Osteocyte (in vitro differentiated cells): ENCODE measurements around the gene ZC3H12D. TPM values are rescaled to one million over a fixed set of nuclear protein-coding genes. Genes with fewer than 3 reads are reported as not detected.

Experiments
- DNase-seq: peaks from one replicate; pipeline ENCODE4 v3.0.0; 2021; ENCODE audit warnings: mixed read lengths; ENCODE audit not compliant: unreplicated experiment; ENCODE audit errors: extremely low spot score
- H3K27ac Mint-ChIP-seq: one replicate; pipeline ENCODE4 v1.8.0; 2021; ENCODE audit warnings: mild to moderate bottlenecking, mixed read lengths; ENCODE audit not compliant: unreplicated experiment
- H3K27me3 Mint-ChIP-seq: one replicate; pipeline ENCODE4 v1.8.0; 2021; ENCODE audit warnings: mixed read lengths; ENCODE audit not compliant: unreplicated experiment
- H3K36me3 Mint-ChIP-seq: one replicate; pipeline ENCODE4 v1.8.0; 2021; ENCODE audit warnings: mixed read lengths; ENCODE audit not compliant: unreplicated experiment
- H3K4me1 Mint-ChIP-seq: one replicate; pipeline ENCODE4 v1.8.0; 2021; ENCODE audit warnings: mixed read lengths; ENCODE audit not compliant: unreplicated experiment
- H3K4me3 Mint-ChIP-seq: one replicate; pipeline ENCODE4 v1.8.0; 2021; ENCODE audit warnings: mild to moderate bottlenecking, moderate library complexity, mixed read lengths; ENCODE audit not compliant: unreplicated experiment
- H3K9me3 Mint-ChIP-seq: one replicate; pipeline ENCODE4 v1.8.0; 2021; ENCODE audit warnings: mixed read lengths; ENCODE audit not compliant: unreplicated experiment
- total RNA-seq: library from RNA; stranded (reverse); gene quantifications from 2 replicates; pipeline ENCODE4 v1.2.1, GENCODE V29; 2021
- TF ChIP-seq, protein P1 (sequence below): fragments of 200-600 bp; sonication (generic); IDR thresholded peaks from 2 replicates; pipeline ENCODE4 v1.5.0; 2021; ENCODE audit warnings: antibody characterized with exemption, mild to moderate bottlenecking, moderate library complexity

The ZC3H12D gene
- total RNA-seq, 1 donor from 2014 or later = not detected

DNA sequence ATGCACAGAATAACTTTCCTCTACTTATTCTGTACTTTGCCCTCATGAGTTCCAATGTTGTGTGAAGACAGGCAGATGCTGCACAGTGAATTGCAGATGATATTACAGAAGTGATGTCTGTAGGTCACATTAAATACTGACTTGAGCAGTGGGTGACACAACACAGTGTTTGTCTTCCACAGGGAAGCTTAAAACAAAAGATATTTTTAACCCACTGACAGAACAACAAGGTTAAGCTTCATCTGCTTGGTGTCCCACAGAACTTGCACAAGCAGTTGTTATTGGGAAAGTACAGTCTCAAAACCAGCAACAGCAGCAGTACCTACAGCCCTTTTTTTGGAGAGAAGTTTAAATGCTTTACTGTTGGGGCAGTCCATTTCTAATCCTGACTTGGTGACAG lies 74.3 kb downstream of the ZC3H12D start:
- TF ChIP-seq, protein P1, sequence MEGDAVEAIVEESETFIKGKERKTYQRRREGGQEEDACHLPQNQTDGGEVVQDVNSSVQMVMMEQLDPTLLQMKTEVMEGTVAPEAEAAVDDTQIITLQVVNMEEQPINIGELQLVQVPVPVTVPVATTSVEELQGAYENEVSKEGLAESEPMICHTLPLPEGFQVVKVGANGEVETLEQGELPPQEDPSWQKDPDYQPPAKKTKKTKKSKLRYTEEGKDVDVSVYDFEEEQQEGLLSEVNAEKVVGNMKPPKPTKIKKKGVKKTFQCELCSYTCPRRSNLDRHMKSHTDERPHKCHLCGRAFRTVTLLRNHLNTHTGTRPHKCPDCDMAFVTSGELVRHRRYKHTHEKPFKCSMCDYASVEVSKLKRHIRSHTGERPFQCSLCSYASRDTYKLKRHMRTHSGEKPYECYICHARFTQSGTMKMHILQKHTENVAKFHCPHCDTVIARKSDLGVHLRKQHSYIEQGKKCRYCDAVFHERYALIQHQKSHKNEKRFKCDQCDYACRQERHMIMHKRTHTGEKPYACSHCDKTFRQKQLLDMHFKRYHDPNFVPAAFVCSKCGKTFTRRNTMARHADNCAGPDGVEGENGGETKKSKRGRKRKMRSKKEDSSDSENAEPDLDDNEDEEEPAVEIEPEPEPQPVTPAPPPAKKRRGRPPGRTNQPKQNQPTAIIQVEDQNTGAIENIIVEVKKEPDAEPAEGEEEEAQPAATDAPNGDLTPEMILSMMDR = no peak
- Mint-ChIP-seq H3K9me3 (peaks cover 8% of the 10 kb centered on the region), H3K4me3 (no peak overlapping the region), H3K27ac (no peak overlapping the region), H3K4me1 (no peaks in the 10 kb centered on the region), H3K36me3 (peaks cover 36% of the 10 kb centered on the region), H3K27me3 (no peaks in the 10 kb centered on the region)
- no peak for DNase-seq

- TF ChIP-seq, protein P1 = no peak
These were observed 75.2 kb downstream of the ZC3H12D start for GRCh38 chr6:149409617-149410016.

GRCh38 chr6:149405823-149406765 lies 78.7 kb downstream of the ZC3H12D start:
- H3K4me1 Mint-ChIP-seq = no peaks in the 10 kb centered on the region
- peaks cover 51% of the 10 kb centered on the region for H3K36me3 Mint-ChIP-seq
- no peak for DNase-seq
- no peaks in the 10 kb centered on the region for H3K27me3 Mint-ChIP-seq
- no peak overlapping the region for H3K27ac Mint-ChIP-seq
- TF ChIP-seq, protein P1 = no peak
- H3K4me3 Mint-ChIP-seq = no peak overlapping the region
- no peaks in the 10 kb centered on the region for H3K9me3 Mint-ChIP-seq

More at GRCh38 chr6:149409617-149410016, 75.2 kb downstream of the ZC3H12D start:
- Mint-ChIP-seq H3K27me3 (no peaks in the 10 kb centered on the region), H3K9me3 (peaks cover 2% of the 10 kb centered on the region), H3K4me3 (no peak overlapping the region), H3K27ac (no peak overlapping the region), H3K36me3 (peaks cover 39% of the 10 kb centered on the region), H3K4me1 (no peaks in the 10 kb centered on the region)
- DNase-seq = no peak

GRCh38 chr6:149403534-149403933 lies 81.3 kb downstream of the ZC3H12D start:
- no peak overlapping the region for H3K27ac Mint-ChIP-seq
- TF ChIP-seq, protein P1 = no peak
- H3K36me3 Mint-ChIP-seq = peaks cover 59% of the 10 kb centered on the region
- no peaks in the 10 kb centered on the region for H3K4me1 Mint-ChIP-seq
- no peak for DNase-seq
- H3K27me3 Mint-ChIP-seq = no peaks in the 10 kb centered on the region
- H3K9me3 Mint-ChIP-seq = no peaks in the 10 kb centered on the region
- no peak overlapping the region for H3K4me3 Mint-ChIP-seq

- Mint-ChIP-seq H3K4me3 (no peak within 1 kb of the TSS), H3K4me1 (no peaks in the 10 kb centered on the region), H3K36me3 (peaks cover 62% of the 10 kb centered on the region), H3K27me3 (no peaks in the 10 kb centered on the region), H3K27ac (no peak within 1 kb of the TSS), H3K9me3 (peaks cover 7% of the 10 kb centered on the region)
- TF ChIP-seq, protein P1 = no peak
- no peak for DNase-seq
These were observed 84.8 kb downstream of the ZC3H12D start, which contains the start of gene SUMO4 for GRCh38 chr6:149400050-149400449. TSS of gene SUMO4 (plus strand) at chr6:149400262. CDS start at chr6:149400392, 130 bp downstream.
